DND-41 (cell line): ENCODE results near the gene TEF.

Source experiments
- EZH2 ChIP-seq: IDR thresholded peaks from 3 replicates; pipeline ENCODE4 v1.6.1; 2012; ENCODE audit warnings: borderline replicate concordance, low read depth, mild to moderate bottlenecking, moderate library complexity, low read length, inconsistent platforms; ENCODE audit not compliant: severe bottlenecking
- TF ChIP-seq, protein P1 (sequence below): IDR thresholded peaks from 2 replicates; pipeline ENCODE4 v1.5.1; 2012; ENCODE audit warnings: borderline replicate concordance, low read length, moderate library complexity, mild to moderate bottlenecking; ENCODE audit not compliant: poor library complexity, severe bottlenecking; ENCODE audit errors: extremely low read depth

DNA sequence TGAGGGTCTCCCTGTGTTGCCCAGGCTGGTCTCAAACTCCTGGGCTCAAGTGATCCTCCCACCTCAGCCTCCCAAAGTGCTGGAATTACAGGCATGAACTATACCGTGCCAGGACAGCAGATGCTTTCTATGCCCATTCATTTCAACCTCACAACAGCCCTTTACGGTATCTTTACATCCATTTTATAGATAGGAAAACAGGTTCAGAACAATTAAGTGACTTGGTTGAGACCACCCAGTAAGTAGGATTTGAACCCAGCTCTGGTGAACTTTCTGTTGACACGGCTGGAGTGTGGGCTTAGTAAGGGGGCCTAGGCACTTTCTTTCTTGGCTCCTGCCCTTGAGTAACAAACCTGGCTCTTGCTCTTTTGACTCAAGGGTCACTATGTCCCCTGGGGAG, 25.7 kb downstream of the TEF start:
- TF ChIP-seq, protein P1, sequence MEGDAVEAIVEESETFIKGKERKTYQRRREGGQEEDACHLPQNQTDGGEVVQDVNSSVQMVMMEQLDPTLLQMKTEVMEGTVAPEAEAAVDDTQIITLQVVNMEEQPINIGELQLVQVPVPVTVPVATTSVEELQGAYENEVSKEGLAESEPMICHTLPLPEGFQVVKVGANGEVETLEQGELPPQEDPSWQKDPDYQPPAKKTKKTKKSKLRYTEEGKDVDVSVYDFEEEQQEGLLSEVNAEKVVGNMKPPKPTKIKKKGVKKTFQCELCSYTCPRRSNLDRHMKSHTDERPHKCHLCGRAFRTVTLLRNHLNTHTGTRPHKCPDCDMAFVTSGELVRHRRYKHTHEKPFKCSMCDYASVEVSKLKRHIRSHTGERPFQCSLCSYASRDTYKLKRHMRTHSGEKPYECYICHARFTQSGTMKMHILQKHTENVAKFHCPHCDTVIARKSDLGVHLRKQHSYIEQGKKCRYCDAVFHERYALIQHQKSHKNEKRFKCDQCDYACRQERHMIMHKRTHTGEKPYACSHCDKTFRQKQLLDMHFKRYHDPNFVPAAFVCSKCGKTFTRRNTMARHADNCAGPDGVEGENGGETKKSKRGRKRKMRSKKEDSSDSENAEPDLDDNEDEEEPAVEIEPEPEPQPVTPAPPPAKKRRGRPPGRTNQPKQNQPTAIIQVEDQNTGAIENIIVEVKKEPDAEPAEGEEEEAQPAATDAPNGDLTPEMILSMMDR, result no peak
- TF ChIP-seq EZH2, result no peak
